CD14-positive monocyte (primary cell): ENCODE data around the gene WWOX. TPM values are rescaled to one million over a fixed set of nuclear protein-coding genes. Genes with fewer than 3 reads are reported as not detected.

Experiments
- DNase-seq, 3 donors: peaks; one replicate each; pipeline ENCODE4 v3.0.0-alpha.2; 2011 to 2022
- H2AFZ ChIP-seq: 2 replicates; pipeline ENCODE4 v1.6.0; 2012; ENCODE audit warnings: mild to moderate bottlenecking, low read depth, low read length, inconsistent platforms; ENCODE audit not compliant: insufficient read depth, poor library complexity, severe bottlenecking
- H3K27ac ChIP-seq, 2 donors: 1 replicate in 1 of 2; 2 replicates in 1 of 2; pipeline ENCODE4 v1.5.1; 2012 to 2013; ENCODE audit warnings: low read length in 2 of 2, control low read depth in 1 of 2, inconsistent platforms in 1 of 2, low read depth in 1 of 2, mild to moderate bottlenecking in 1 of 2
- H3K27me3 ChIP-seq, 2 donors: one replicate each; pipeline versions ENCODE4 v1.6.0 to v1.6.1; 2011 to 2013; ENCODE audit warnings: low read length in 2 of 2; ENCODE audit not compliant: control insufficient read depth in 2 of 2, insufficient read depth in 2 of 2
- H3K36me3 ChIP-seq, 2 donors: replicated peaks in 1 of 2; 1 replicate in 1 of 2; 2 replicates in 1 of 2; pipeline versions ENCODE4 v1.5.1 to v1.6.1; 2012 to 2013; ENCODE audit warnings: low read length in 2 of 2, control low read depth in 1 of 2, inconsistent platforms in 1 of 2, mild to moderate bottlenecking in 1 of 2; ENCODE audit not compliant: insufficient read depth in 2 of 2, control insufficient read depth in 1 of 2
- H3K4me1 ChIP-seq, 2 donors: 1 replicate in 1 of 2; 2 replicates in 1 of 2; pipeline versions ENCODE4 v1.5.1 to v1.6.1; 2012 to 2013; ENCODE audit warnings: low read length in 2 of 2, control low read depth in 1 of 2, inconsistent platforms in 1 of 2, mild to moderate bottlenecking in 1 of 2, moderate library complexity in 1 of 2; ENCODE audit not compliant: insufficient read depth in 2 of 2, control insufficient read depth in 1 of 2
- H3K4me2 ChIP-seq: replicated peaks from 2 replicates; pipeline ENCODE3; 2012; ENCODE audit warnings: low read length, moderate library complexity, mild to moderate bottlenecking; ENCODE audit not compliant: poor library complexity, severe bottlenecking; ENCODE audit errors: extremely low read depth
- H3K4me3 ChIP-seq, 3 experiments: fragments of 200-600 bp in 1 of 3; sonication (generic) in 1 of 3; replicated peaks in 1 of 3; 1 replicate in 2 of 3; 2 replicates in 1 of 3; pipeline ENCODE4 v1.5.1; 2011 to 2013; ENCODE audit warnings: low read length in 3 of 3, mild to moderate bottlenecking in 3 of 3, control low read depth in 2 of 3, low read depth in 2 of 3, inconsistent platforms in 1 of 3, moderate library complexity in 1 of 3
- H3K79me2 ChIP-seq: 2 replicates; pipeline ENCODE4 v1.6.0; 2012; ENCODE audit warnings: mild to moderate bottlenecking, control low read depth, inconsistent platforms, low read length, moderate library complexity; ENCODE audit not compliant: insufficient read depth
- H3K9ac ChIP-seq: 2 replicates; pipeline ENCODE4 v1.6.0; 2017; ENCODE audit warnings: low read length, mild to moderate bottlenecking; ENCODE audit not compliant: insufficient read depth, poor library complexity, severe bottlenecking
- H3K9me3 ChIP-seq, 2 donors: replicated peaks in 1 of 2; 1 replicate in 1 of 2; 2 replicates in 1 of 2; pipeline versions ENCODE4 v1.5.1 to v1.6.1; 2012 to 2013; ENCODE audit warnings: low read length in 2 of 2, control low read depth in 1 of 2; ENCODE audit not compliant: control insufficient read depth in 1 of 2, insufficient read depth in 1 of 2
- H4K20me1 ChIP-seq: 2 replicates; pipeline ENCODE4 v1.6.0; 2012; ENCODE audit warnings: mild to moderate bottlenecking, low read length, control low read depth, moderate library complexity; ENCODE audit not compliant: insufficient read depth
- H3K27ac Mint-ChIP-seq, 7 donors: one replicate each; pipeline ENCODE4 v1.8.0; 2020; ENCODE audit warnings: mild to moderate bottlenecking in 7 of 7, mixed read lengths in 7 of 7, moderate library complexity in 6 of 7, inconsistent platforms in 2 of 7
- H3K27me3 Mint-ChIP-seq, 3 donors: one replicate each; pipeline ENCODE4 v1.8.0; 2021 to 2022; ENCODE audit warnings: low read depth in 3 of 3, mild to moderate bottlenecking in 3 of 3, mixed read lengths in 3 of 3, moderate library complexity in 3 of 3, inconsistent platforms in 1 of 3
- H3K36me3 Mint-ChIP-seq, 2 donors: one replicate each; pipeline ENCODE4 v1.8.0; 2020; ENCODE audit warnings: mixed read lengths in 2 of 2, inconsistent platforms in 1 of 2, mild to moderate bottlenecking in 1 of 2
- H3K4me1 Mint-ChIP-seq: one replicate; pipeline ENCODE4 v1.8.0; 2020; ENCODE audit warnings: mild to moderate bottlenecking, mixed read lengths
- H3K4me3 Mint-ChIP-seq, 2 donors: one replicate each; pipeline ENCODE4 v1.8.0; 2020; ENCODE audit warnings: mild to moderate bottlenecking in 2 of 2, mixed read lengths in 2 of 2, moderate library complexity in 1 of 2
- H3K9me3 Mint-ChIP-seq, 7 donors: one replicate each; pipeline ENCODE4 v1.8.0; 2020 to 2022; ENCODE audit warnings: mixed read lengths in 7 of 7, mild to moderate bottlenecking in 6 of 7, moderate library complexity in 6 of 7, inconsistent platforms in 2 of 7
- CTCF ChIP-seq: fragments of 200-600 bp; IDR thresholded peaks from one replicate; pipeline ENCODE4 v1.8.0; 2022; ENCODE audit warnings: antibody characterized with exemption, mild to moderate bottlenecking
- WGBS: methylation state at CpG from one replicate; pipeline ENCODE4 v1.1.5; 2013; ENCODE audit warnings: missing lambda C conversion rate; ENCODE audit not compliant: insufficient coverage; 5-methylcytosine and 5-hydroxymethylcytosine counted together
- intact Hi-C, 2 donors: fragments of 100-400 bp; cut with micrococcal nuclease; formaldehyde crosslinking; loops; one replicate each; pipeline versions ENCODE4 v1.15.0 to v1.15.1; 2023
- polyA plus RNA-seq, 3 donors: library from polyadenylated mRNA; depleted of rRNA in 1 of 3; unstranded in 2 of 3; stranded (reverse) in 1 of 3; fragments of 300-500 nt in 2 of 3; fragments of >200 nt in 1 of 3; fragmentation: Illumina TruSeq in 2 of 3; gene quantifications; 1 replicate in 2 of 3; 2 replicates in 1 of 3; pipeline ENCODE4 v1.2.3, GENCODE V29; 2012 to 2021

The WWOX gene
- polyA plus RNA-seq, 3 donors: 4.0 to 7.0 (median 6.3) TPM

GRCh38 chr16:78836802-78837491 lies 737.5 kb downstream of the WWOX start:
- no peak for DNase-seq
- Histone ChIP-seq H4K20me1 (no peaks in the 10 kb centered on the region), H3K9ac (no peak overlapping the region), H3K36me3 (no peaks in the 10 kb centered on the region), H3K27ac (no peak overlapping the region), H3K4me2 (no peak overlapping the region), H3K79me2 (no peaks in the 10 kb centered on the region), H2AFZ (no peak overlapping the region), H3K27me3 (no peaks in the 10 kb centered on the region), H3K9me3 (no peaks in the 10 kb centered on the region), H3K4me1 (no peaks in the 10 kb centered on the region), H3K4me3 (no peak overlapping the region)
- TF ChIP-seq CTCF: no peak
- WGBS: no CpG with 5 or more reads among the region's 8 CpGs
- no peaks in the 10 kb centered on the region for H3K4me1 Mint-ChIP-seq
- H3K4me3 Mint-ChIP-seq: no peak overlapping the region
- no peaks in the 10 kb centered on the region for H3K36me3 Mint-ChIP-seq
- H3K27ac Mint-ChIP-seq: no peak overlapping the region
- intact Hi-C loops: no loop called here
- peaks cover 0 to 4% (median 0%) of the 10 kb centered on the region in 7 donors for H3K9me3 Mint-ChIP-seq
- H3K27me3 Mint-ChIP-seq: peaks cover 0 to 3% (median 1%) of the 10 kb centered on the region in 3 donors

- no peak overlapping the region for H3K4me3 ChIP-seq
- peaks cover 0 to 7% (median 0%) of the 10 kb centered on the region in 3 donors for H3K27me3 Mint-ChIP-seq
- no peaks in the 10 kb centered on the region for H3K4me1 Mint-ChIP-seq
- H3K9me3 ChIP-seq: no peaks in the 10 kb centered on the region
- no peak overlapping the region for H3K4me3 Mint-ChIP-seq
- TF ChIP-seq CTCF: no peak
- no peak overlapping the region for H3K9ac ChIP-seq
- no peak overlapping the region for H3K27ac ChIP-seq
- no peaks in the 10 kb centered on the region for H3K27me3 ChIP-seq
- H3K9me3 Mint-ChIP-seq: peaks cover 0 to 5% (median 0%) of the 10 kb centered on the region in 7 donors
- no peak overlapping the region for H3K27ac Mint-ChIP-seq
- no peaks in the 10 kb centered on the region for H3K36me3 Mint-ChIP-seq
- no peaks in the 10 kb centered on the region for H3K79me2 ChIP-seq
- no peaks in the 10 kb centered on the region for H4K20me1 ChIP-seq
- no peaks in the 10 kb centered on the region for H3K36me3 ChIP-seq
- H2AFZ ChIP-seq: no peak overlapping the region
- no peak overlapping the region for H3K4me2 ChIP-seq
- H3K4me1 ChIP-seq: no peaks in the 10 kb centered on the region
- intact Hi-C loops: no loop called here
- DNase-seq: no peak
These were observed 738.3 kb downstream of the WWOX start for GRCh38 chr16:78837706-78838105.
